ENCODE results near the gene CNOT4.

Gene CNOT4

DNA sequence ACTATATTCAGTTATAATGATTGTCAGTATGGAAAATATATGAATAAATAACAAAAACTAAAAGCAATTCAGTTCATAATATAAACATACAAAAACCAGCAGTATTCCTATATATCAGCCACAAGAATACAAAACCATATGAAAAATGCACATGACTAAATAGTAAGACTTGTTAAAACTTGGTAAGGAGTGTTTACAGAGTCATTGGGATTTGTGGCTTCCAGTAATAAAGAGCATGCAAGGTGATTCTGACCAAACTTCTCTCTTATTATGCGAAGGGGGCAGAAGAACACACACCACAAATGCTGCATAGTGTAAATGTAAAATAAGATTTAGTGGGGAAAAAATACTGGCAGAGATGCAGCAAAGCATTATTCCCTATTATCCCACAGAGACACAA is 8.8 kb upstream of the CNOT4 start:
- DNase-seq (ENCODE audit: low read depth): no peak
- TF ChIP-seq, protein P1, sequence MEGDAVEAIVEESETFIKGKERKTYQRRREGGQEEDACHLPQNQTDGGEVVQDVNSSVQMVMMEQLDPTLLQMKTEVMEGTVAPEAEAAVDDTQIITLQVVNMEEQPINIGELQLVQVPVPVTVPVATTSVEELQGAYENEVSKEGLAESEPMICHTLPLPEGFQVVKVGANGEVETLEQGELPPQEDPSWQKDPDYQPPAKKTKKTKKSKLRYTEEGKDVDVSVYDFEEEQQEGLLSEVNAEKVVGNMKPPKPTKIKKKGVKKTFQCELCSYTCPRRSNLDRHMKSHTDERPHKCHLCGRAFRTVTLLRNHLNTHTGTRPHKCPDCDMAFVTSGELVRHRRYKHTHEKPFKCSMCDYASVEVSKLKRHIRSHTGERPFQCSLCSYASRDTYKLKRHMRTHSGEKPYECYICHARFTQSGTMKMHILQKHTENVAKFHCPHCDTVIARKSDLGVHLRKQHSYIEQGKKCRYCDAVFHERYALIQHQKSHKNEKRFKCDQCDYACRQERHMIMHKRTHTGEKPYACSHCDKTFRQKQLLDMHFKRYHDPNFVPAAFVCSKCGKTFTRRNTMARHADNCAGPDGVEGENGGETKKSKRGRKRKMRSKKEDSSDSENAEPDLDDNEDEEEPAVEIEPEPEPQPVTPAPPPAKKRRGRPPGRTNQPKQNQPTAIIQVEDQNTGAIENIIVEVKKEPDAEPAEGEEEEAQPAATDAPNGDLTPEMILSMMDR (IDR thresholded peaks at IDR 0.05; ENCODE audit: low read depth, low read length, missing control alignments): no peak
- in situ Hi-C loops (cut with HindIII; ENCODE audit: low sequenced_read_pairs): no loop called here
- H3K4me3 ChIP-seq (ENCODE audit: low read depth, low read length): no peak overlapping the region

DNA sequence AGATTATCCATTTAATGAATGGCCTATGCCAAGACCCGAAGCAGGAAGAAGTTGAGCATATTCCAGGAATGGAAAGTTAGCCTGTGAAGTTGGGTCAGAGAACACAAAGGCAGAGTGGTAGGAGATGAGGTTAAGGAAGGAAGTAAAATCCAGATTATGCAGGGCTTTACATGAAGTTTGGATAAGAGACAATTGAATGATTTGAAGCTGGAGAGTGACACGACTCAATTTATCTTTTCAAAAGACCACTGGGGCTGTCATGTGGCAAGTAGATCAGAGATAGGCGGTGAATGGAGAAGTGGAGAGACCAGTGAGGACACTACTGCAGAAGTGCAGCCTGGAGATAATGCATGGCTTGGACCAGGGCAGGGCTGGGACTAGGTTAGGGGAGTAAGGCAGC is 7.2 kb upstream of the CNOT4 start:
- no peak for DNase-seq (ENCODE audit: low read depth)
- TF ChIP-seq, protein P1 (IDR thresholded peaks at IDR 0.05; ENCODE audit: low read depth, low read length, missing control alignments): no peak
- no peak overlapping the region for H3K4me3 ChIP-seq (ENCODE audit: low read depth, low read length)
- in situ Hi-C loops (cut with HindIII; ENCODE audit: low sequenced_read_pairs): no loop called here

DNA sequence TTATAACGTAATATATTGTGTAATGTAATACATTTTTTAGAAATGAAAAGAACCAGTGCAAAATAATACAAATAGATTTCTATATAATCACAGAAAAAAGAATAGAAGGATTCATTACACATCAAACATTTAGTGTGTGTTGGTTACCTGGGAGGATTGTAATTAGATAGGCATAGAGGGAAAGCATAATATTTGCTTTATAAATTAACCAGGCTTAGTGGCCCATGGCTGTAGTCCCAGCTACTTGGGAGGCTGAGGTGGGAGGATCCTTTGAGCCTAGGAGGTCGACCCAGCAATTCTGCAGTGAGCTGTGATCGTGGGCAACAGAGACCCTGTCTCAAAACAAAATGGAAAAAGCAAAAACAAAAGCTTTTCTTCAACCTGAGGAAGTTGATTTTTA is 5.0 kb upstream of the CNOT4 start:
- DNase-seq (ENCODE audit: low read depth): no peak
- TF ChIP-seq, protein P1 (IDR thresholded peaks at IDR 0.05; ENCODE audit: low read depth, low read length, missing control alignments): no peak
- no peak overlapping the region for H3K4me3 ChIP-seq (ENCODE audit: low read depth, low read length)
- in situ Hi-C loops (cut with HindIII; ENCODE audit: low sequenced_read_pairs): no loop called here

DNA sequence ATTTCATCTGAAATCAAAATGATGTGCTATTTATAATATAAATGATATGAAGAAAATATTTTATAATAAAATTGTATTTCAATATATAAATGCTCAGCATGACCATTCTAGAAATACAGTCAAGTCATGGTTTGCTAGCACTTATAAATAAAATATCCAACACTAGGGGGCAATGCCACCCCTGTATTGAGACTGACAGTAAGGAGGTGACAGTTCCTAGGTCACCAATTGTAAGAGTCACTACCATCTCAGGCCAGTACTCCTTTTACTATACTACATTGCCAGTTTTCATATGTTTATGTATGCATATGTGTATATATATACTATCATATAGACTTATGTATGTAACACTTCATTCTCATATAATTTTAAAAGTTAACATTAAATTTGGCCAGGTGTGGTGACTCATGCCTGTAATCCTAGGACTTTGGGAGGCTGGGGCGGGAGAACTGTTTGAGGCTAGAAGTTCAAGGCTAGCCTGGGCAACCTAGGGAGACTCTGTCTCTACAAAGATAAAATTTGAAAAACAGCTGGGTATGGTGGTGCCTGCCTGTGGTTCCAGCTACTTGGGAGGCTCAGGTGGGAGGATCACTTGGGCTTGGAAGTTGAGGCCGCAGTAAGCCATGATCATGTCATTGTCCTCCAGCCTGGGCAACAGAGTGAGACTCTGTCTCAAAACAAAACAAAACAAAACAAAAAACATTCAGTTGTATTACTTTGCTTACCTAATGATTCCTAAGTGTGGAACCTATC is 2.4 kb upstream of the CNOT4 start:
- no peak for DNase-seq (ENCODE audit: low read depth)
- no peak overlapping the region for H3K4me3 ChIP-seq (ENCODE audit: low read depth, low read length)
- in situ Hi-C loops (cut with HindIII; ENCODE audit: low sequenced_read_pairs): no loop called here
- TF ChIP-seq, protein P1 (IDR thresholded peaks at IDR 0.05; ENCODE audit: low read depth, low read length, missing control alignments): peak; percentile 51

DNA sequence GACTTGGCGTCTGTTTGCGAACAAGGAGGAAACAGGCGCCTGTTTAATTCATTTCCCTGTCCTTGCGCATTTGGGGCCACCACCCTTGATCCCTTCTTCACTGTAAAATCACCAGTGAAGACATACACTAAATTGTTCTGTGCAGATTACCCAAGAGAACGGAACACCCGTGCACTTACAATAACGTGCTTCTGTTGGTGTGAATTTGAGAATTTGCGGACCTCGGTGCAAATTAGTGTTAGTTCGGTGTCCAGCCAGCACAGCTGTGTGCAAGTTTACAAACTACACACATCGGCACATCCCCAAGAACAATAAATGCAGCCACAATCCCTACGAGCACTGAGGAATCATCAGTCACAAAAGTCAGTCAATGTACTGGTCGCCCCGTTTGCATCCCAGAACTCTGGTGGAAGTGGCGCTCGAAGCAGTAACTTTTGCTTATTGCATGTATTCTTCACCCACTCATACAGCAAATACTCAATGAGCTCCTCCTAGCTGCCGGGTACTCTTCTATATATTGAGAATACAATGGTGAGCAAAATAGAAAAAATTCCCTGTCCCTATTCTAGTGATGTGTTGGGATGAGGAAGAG is 786 bp upstream of the CNOT4 start:
- TF ChIP-seq, protein P1 (IDR thresholded peaks at IDR 0.05; ENCODE audit: low read depth, low read length, missing control alignments): no peak
- peak overlapping the region; percentile 97 for H3K4me3 ChIP-seq (ENCODE audit: low read depth, low read length)
- in situ Hi-C loops (cut with HindIII; ENCODE audit: low sequenced_read_pairs): no loop called here
- no peak for DNase-seq (ENCODE audit: low read depth)

DNA sequence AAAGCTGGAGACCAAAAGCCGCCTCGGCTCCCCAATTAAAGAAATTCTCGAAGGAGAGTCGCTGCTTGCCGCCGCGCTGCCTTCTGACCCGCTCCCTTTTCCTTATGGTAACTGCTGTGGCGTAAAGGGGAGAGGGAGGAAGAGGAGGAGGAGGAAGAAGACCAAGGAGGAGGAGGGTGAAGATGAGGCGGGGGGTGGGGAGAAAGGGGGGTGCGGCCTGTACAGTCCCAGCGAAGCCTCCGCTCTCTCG is 388 bp downstream of the CNOT4 start:
- H3K4me3 ChIP-seq (ENCODE audit: low read depth, low read length): peak overlapping the region; percentile 97
- TF ChIP-seq, protein P1 (IDR thresholded peaks at IDR 0.05; ENCODE audit: low read depth, low read length, missing control alignments): no peak
- no peak for DNase-seq (ENCODE audit: low read depth)
- in situ Hi-C loops (cut with HindIII; ENCODE audit: low sequenced_read_pairs): loop anchor here (5.0 kb wide), 1 partner anchor 92 kb away; no protein-coding TSS in a partner anchor
